Measurements from ENCODE around the gene RPS23.

DNA sequence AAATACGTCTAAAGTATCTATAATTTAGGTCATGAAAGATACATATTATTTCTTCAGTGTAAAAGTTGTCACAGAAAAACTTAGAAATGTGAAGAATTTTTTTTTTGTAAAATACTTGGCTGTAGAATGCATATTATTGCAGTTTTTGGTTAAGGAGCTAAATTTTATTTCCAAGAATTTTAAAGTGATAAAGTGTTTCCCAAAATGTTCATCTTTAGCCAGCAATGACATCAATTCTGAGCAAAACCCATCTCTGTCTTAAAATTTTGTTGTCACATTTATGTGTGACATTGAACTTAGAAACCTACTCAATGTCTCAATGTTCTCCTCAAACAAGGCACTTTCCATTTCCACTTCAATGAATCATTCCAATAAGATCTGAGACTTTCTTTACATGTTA is 47.8 kb upstream of the RPS23 start:
- TF ChIP-seq POLR2AphosphoS5 (IDR thresholded peaks at IDR 0.05; ENCODE audit: low read depth, low read length) = no peak
- no peak for TF ChIP-seq POLR2A (IDR thresholded peaks at IDR 0.05; ENCODE audit: low read depth, low read length)
- TF ChIP-seq TAF1 (IDR thresholded peaks at IDR 0.05; ENCODE audit: low read depth, low read length) = no peak
- TF ChIP-seq PAX5 (IDR thresholded peaks at IDR 0.05; ENCODE audit: insufficient read depth, low read length, severe bottlenecking) = no peak
- no peak for TF ChIP-seq POU2F2 (IDR thresholded peaks at IDR 0.05; ENCODE audit: low read depth, low read length)
- TF ChIP-seq SPI1 (IDR thresholded peaks at IDR 0.05; ENCODE audit: low read depth, low read length) = no peak
